Gastroesophageal sphincter (tissue), 4 donors: ENCODE results near the gene FUT9. TPM values are rescaled to one million over a fixed set of nuclear protein-coding genes. Genes with fewer than 3 reads are reported as not detected.

Experiments
- ATAC-seq: fragments of 150-250 bp; one replicate; pipeline ENCODE4 v1.9.1; 2016; ENCODE audit warnings: mild to moderate bottlenecking, moderate library complexity
- H3K27ac ChIP-seq, 4 donors: fragments of 200-600 bp; sonication (generic) in 3 of 4; 1 replicate in 3 of 4; 2 replicates in 1 of 4; pipeline ENCODE4 v1.5.1; 2016 to 2019
- H3K27me3 ChIP-seq: fragments of 200-600 bp; sonication (generic); one replicate; pipeline ENCODE4 v1.5.1; 2019
- H3K36me3 ChIP-seq, 2 donors: fragments of 200-600 bp; sonication (generic); one replicate each; pipeline ENCODE4 v1.5.1; 2019; ENCODE audit warnings: control low read depth in 1 of 2
- H3K4me1 ChIP-seq, 3 donors: fragments of 200-600 bp; sonication (generic); 1 replicate in 2 of 3; 2 replicates in 1 of 3; pipeline ENCODE4 v1.5.1; 2016 to 2019; ENCODE audit warnings: control low read depth in 2 of 3
- H3K4me3 ChIP-seq, 2 donors: fragments of 200-600 bp; sonication (generic); one replicate each; pipeline ENCODE4 v1.5.1; 2019; ENCODE audit warnings: mild to moderate bottlenecking in 1 of 2, moderate library complexity in 1 of 2
- H3K9me3 ChIP-seq, 3 donors: fragments of 200-600 bp; sonication (generic); one replicate each; pipeline ENCODE4 v1.5.1; 2017 to 2019; ENCODE audit warnings: control low read depth in 2 of 3
- CTCF ChIP-seq, 4 experiments: fragments of 200-600 bp in 2 of 4; fragments of 450-650 bp in 2 of 4; sonication (generic) in 1 of 4; IDR thresholded peaks; one replicate each; pipeline ENCODE4 v1.5.1; 2017 to 2019; ENCODE audit warnings: antibody characterized with exemption in 4 of 4, mild to moderate bottlenecking in 2 of 4, moderate library complexity in 2 of 4
- EP300 ChIP-seq: sonication (generic); formaldehyde crosslinking; IDR thresholded peaks from one replicate; pipeline ENCODE4 v1.6.1; 2017; ENCODE audit warnings: antibody characterized with exemption, mild to moderate bottlenecking
- POLR2A ChIP-seq, 2 donors: fragments of 450-650 bp; IDR thresholded peaks; one replicate each; pipeline ENCODE4 v1.6.1; 2017; ENCODE audit warnings: antibody characterized with exemption in 2 of 2, mild to moderate bottlenecking in 2 of 2, moderate library complexity in 1 of 2
- POLR2AphosphoS5 ChIP-seq: sonication (generic); formaldehyde crosslinking; IDR thresholded peaks from one replicate; pipeline ENCODE4 v1.6.1; 2017; ENCODE audit warnings: antibody characterized with exemption
- WGBS, 2 donors: methylation state at CpG; one replicate each; pipeline ENCODE4 v1.1.5; 2018; ENCODE audit warnings: low coverage in 1 of 2; 5-methylcytosine and 5-hydroxymethylcytosine counted together
- total RNA-seq, 4 donors: library from RNA; depleted of rRNA; stranded (reverse); fragments of >200 nt; gene quantifications; one replicate each; pipeline ENCODE4 v1.1.0, GENCODE V29; 2016

Gene FUT9
- total RNA-seq, 4 donors from 2014 or later: under 0.01 TPM; not detected in 3

GRCh38 chr6:95991906-95992305 is 23.9 kb upstream of the FUT9 start:
- peaks cover 0 to 27% (median 0%) of the 10 kb centered on the region in 3 donors for H3K9me3 ChIP-seq
- H3K36me3 ChIP-seq: no peaks in the 10 kb centered on the region
- WGBS, 2 donors: 81 to 100% methylated on average over 2 to 3 of the region's 5 CpGs
- TF ChIP-seq POLR2AphosphoS5: no peak
- TF ChIP-seq CTCF (IDR thresholded peaks at IDR 0.05): no peak
- no peak for TF ChIP-seq POLR2A (IDR thresholded peaks at IDR 0.05)
- TF ChIP-seq EP300: no peak
- H3K4me1 ChIP-seq: no peaks in the 10 kb centered on the region
- no peak overlapping the region for H3K27ac ChIP-seq
- H3K4me3 ChIP-seq: no peak overlapping the region
- H3K27me3 ChIP-seq: no peaks in the 10 kb centered on the region
- no peak for ATAC-seq

GRCh38 chr6:95994151-95994550 is 21.6 kb upstream of the FUT9 start:
- H3K4me1 ChIP-seq: no peaks in the 10 kb centered on the region
- ATAC-seq: no peak
- no peaks in the 10 kb centered on the region for H3K36me3 ChIP-seq
- H3K27ac ChIP-seq: no peak overlapping the region
- H3K9me3 ChIP-seq: peaks cover 0 to 28% (median 0%) of the 10 kb centered on the region in 3 donors
- no peak overlapping the region for H3K4me3 ChIP-seq
- 63 to 72% methylated on average over 4 of the region's 4 CpGs for WGBS, 2 donors
- TF ChIP-seq POLR2A (IDR thresholded peaks at IDR 0.05) (no peak), POLR2AphosphoS5 (no peak), CTCF (IDR thresholded peaks at IDR 0.05) (no peak), EP300 (no peak)
- H3K27me3 ChIP-seq: no peaks in the 10 kb centered on the region

DNA sequence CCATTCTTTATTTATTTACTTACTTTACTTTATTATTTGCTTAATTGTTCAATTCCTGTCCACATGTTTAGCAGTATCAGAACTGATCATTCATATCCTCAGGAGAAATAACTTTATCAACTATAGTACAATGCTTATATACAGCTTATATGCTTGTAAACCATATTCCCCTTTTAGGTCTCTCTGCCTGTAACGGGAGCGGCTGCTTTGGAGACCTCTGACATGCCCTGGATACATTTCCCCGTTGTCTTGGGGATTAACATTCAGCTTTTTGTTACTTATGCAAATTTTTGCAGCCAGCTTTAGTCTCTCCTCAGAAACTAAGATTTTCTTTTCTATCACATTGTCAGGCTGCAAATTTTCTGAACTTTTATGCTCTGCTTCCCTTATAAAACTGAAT is 17.6 kb upstream of the FUT9 start:
- H3K4me3 ChIP-seq: no peak overlapping the region
- no peak overlapping the region for H3K27ac ChIP-seq
- 58 to 62% methylated on average over 3 of the region's 3 CpGs for WGBS, 2 donors
- H3K9me3 ChIP-seq: peaks cover 0 to 4% (median 0%) of the 10 kb centered on the region in 3 donors
- no peaks in the 10 kb centered on the region for H3K4me1 ChIP-seq
- no peaks in the 10 kb centered on the region for H3K36me3 ChIP-seq
- no peak for TF ChIP-seq CTCF (IDR thresholded peaks at IDR 0.05)
- no peak for TF ChIP-seq EP300
- TF ChIP-seq POLR2AphosphoS5: no peak
- TF ChIP-seq POLR2A (IDR thresholded peaks at IDR 0.05): no peak
- no peaks in the 10 kb centered on the region for H3K27me3 ChIP-seq
- no peak for ATAC-seq

DNA sequence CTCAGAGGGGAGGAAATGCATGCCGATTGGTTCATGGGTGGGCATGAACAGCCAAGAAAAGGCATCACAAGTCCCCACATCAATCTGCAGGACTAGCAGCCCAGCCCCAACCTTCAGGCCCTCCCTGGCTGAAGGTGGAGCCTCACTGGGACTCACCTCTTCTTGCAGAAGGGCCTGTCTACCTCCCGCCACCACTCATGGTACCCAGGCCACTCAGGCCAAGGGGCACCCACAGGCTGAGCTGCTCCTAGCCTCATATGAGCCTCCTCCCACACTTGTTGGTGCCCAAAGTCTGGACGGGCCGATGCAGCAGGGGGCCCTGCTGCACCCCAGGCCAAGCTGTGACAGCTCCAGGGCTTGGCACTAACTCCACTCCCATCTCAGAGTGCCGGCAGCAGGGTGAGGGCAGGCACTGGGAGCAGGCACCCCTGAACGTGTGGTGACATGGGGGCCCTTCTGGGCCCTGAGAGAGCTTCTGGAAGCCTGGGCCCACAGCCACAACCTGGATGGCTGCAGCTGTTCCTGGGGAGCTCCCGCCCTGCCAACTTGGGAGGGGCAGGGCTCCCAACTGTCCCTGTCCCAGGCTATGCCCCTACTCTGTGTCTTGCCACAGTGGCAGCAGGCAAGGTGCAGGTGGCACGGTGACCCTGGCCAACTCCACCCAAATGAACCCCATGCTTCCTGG is 13.7 kb upstream of the FUT9 start:
- no peaks in the 10 kb centered on the region for H3K4me1 ChIP-seq
- peaks cover 0 to 4% (median 0%) of the 10 kb centered on the region in 3 donors for H3K9me3 ChIP-seq
- H3K4me3 ChIP-seq: no peak overlapping the region
- TF ChIP-seq POLR2AphosphoS5 (no peak), CTCF (IDR thresholded peaks at IDR 0.05) (no peak), POLR2A (IDR thresholded peaks at IDR 0.05) (no peak), EP300 (no peak)
- no peaks in the 10 kb centered on the region for H3K36me3 ChIP-seq
- ATAC-seq: no peak
- WGBS, 2 donors: 60% methylated on average over 1 of the region's 8 CpGs; no CpG with 5 or more reads in 1 of the 2 donors
- no peaks in the 10 kb centered on the region for H3K27me3 ChIP-seq
- no peak overlapping the region for H3K27ac ChIP-seq

GRCh38 chr6:96002576-96002910 is 13.2 kb upstream of the FUT9 start:
- no peak overlapping the region for H3K4me3 ChIP-seq
- WGBS, 2 donors: no CpG with 5 or more reads among the region's 3 CpGs

More at GRCh38 chr6:96002576-96002910, 13.2 kb upstream of the FUT9 start:
- Histone ChIP-seq H3K27ac (no peak overlapping the region), H3K9me3 (peaks cover 0 to 4% (median 0%) of the 10 kb centered on the region in 3 donors), H3K4me1 (no peaks in the 10 kb centered on the region), H3K27me3 (no peaks in the 10 kb centered on the region), H3K36me3 (no peaks in the 10 kb centered on the region)
- TF ChIP-seq EP300 (no peak), POLR2A (IDR thresholded peaks at IDR 0.05) (no peak), POLR2AphosphoS5 (no peak), CTCF (IDR thresholded peaks at IDR 0.05) (no peak)
- no peak for ATAC-seq
